Liver (tissue), 9 donors: Measurements from ENCODE around the gene ZDHHC6. TPM values are rescaled to one million over a fixed set of nuclear protein-coding genes. Genes with fewer than 3 reads are reported as not detected.

Source experiments
- DNase-seq: peaks from one replicate; pipeline ENCODE4 v3.0.0-alpha.2; 2017; ENCODE audit warnings: low spot score
- H3K27ac ChIP-seq, 2 donors: one replicate each; pipeline ENCODE4 v1.7.0; 2013; ENCODE audit warnings: inconsistent platforms in 2 of 2, low read length in 2 of 2, control low read depth in 1 of 2, low read depth in 1 of 2, mild to moderate bottlenecking in 1 of 2
- H3K27me3 ChIP-seq, 4 donors: one replicate each; pipeline versions ENCODE4 v1.6.1 to v1.7.0; 2013; ENCODE audit warnings: low read length in 3 of 4, inconsistent platforms in 1 of 4, mild to moderate bottlenecking in 1 of 4, moderate library complexity in 1 of 4; ENCODE audit not compliant: control insufficient read depth in 4 of 4, insufficient read depth in 4 of 4
- H3K36me3 ChIP-seq, 4 donors: one replicate each; pipeline versions ENCODE4 v1.6.1 to v1.7.0; 2013; ENCODE audit warnings: low read length in 3 of 4, mild to moderate bottlenecking in 3 of 4, low read depth in 1 of 4, moderate library complexity in 1 of 4; ENCODE audit not compliant: control insufficient read depth in 4 of 4, insufficient read depth in 3 of 4
- H3K4me1 ChIP-seq, 4 donors: one replicate each; pipeline versions ENCODE4 v1.6.1 to v1.7.0; 2013; ENCODE audit warnings: low read length in 3 of 4, mild to moderate bottlenecking in 3 of 4, moderate library complexity in 1 of 4; ENCODE audit not compliant: control insufficient read depth in 4 of 4, insufficient read depth in 4 of 4
- H3K4me3 ChIP-seq, 3 donors: one replicate each; pipeline versions ENCODE4 v1.6.1 to v1.7.0; 2013; ENCODE audit warnings: low read length in 3 of 3, control low read depth in 1 of 3, low read depth in 1 of 3, mild to moderate bottlenecking in 1 of 3
- H3K9ac ChIP-seq, 2 donors: one replicate each; pipeline ENCODE4 v1.7.0; 2013; ENCODE audit warnings: low read length in 2 of 2, mild to moderate bottlenecking in 2 of 2, moderate library complexity in 2 of 2, control low read depth in 1 of 2, low read depth in 1 of 2
- H3K9me3 ChIP-seq, 4 donors: one replicate each; pipeline versions ENCODE4 v1.6.1 to v1.7.0; 2013; ENCODE audit warnings: low read length in 3 of 4; ENCODE audit not compliant: control insufficient read depth in 4 of 4
- ATF3 ChIP-seq: IDR thresholded peaks from 2 replicates; pipeline ENCODE4 v1.6.1; 2016; ENCODE audit warnings: antibody characterized with exemption
- EGR1 ChIP-seq, 2 donors: IDR thresholded peaks; 2 replicates each; pipeline ENCODE4 v1.6.1; 2016 to 2018; ENCODE audit warnings: antibody characterized with exemption in 2 of 2, low read depth in 2 of 2
- FOXA1 ChIP-seq: IDR thresholded peaks from 2 replicates; pipeline ENCODE4 v1.6.1; 2016; ENCODE audit warnings: antibody characterized with exemption
- FOXA2 ChIP-seq: IDR thresholded peaks from 2 replicates; pipeline ENCODE4 v1.6.1; 2016; ENCODE audit warnings: antibody characterized with exemption
- GABPA ChIP-seq, 2 donors: IDR thresholded peaks in 1 of 2; conservative IDR thresholded peaks in 1 of 2; 2 replicates each; pipeline ENCODE4 v1.6.1; 2016; ENCODE audit warnings: antibody characterized with exemption in 2 of 2, mild to moderate bottlenecking in 1 of 2, moderate library complexity in 1 of 2
- HNF4A ChIP-seq, 2 donors: conservative IDR thresholded peaks; 2 replicates each; pipeline ENCODE4 v1.6.1; 2016; ENCODE audit warnings: antibody characterized with exemption in 2 of 2, mild to moderate bottlenecking in 2 of 2
- JUND ChIP-seq, 2 donors: IDR thresholded peaks; 2 replicates each; pipeline ENCODE4 v1.6.1; 2016; ENCODE audit warnings: antibody characterized with exemption in 2 of 2
- MAX ChIP-seq: IDR thresholded peaks from 2 replicates; pipeline ENCODE4 v1.6.1; 2016; ENCODE audit warnings: antibody characterized with exemption
- NR2F2 ChIP-seq: IDR thresholded peaks from 2 replicates; pipeline ENCODE4 v1.6.1; 2016; ENCODE audit warnings: antibody characterized with exemption
- REST ChIP-seq: IDR thresholded peaks from 2 replicates; pipeline ENCODE4 v1.6.1; 2016; ENCODE audit warnings: antibody characterized with exemption, mild to moderate bottlenecking
- RXRA ChIP-seq, 2 donors: IDR thresholded peaks; 2 replicates each; pipeline ENCODE4 v1.6.1; 2017 to 2018; ENCODE audit warnings: antibody characterized with exemption in 2 of 2, mild to moderate bottlenecking in 1 of 2
- SP1 ChIP-seq: IDR thresholded peaks from 2 replicates; pipeline ENCODE4 v1.6.1; 2018; ENCODE audit warnings: antibody characterized with exemption, mild to moderate bottlenecking
- TAF1 ChIP-seq: conservative IDR thresholded peaks from 2 replicates; pipeline ENCODE4 v1.6.1; 2016; ENCODE audit warnings: antibody characterized with exemption, mild to moderate bottlenecking
- YY1 ChIP-seq: IDR thresholded peaks from 2 replicates; pipeline ENCODE4 v1.6.1; 2016; ENCODE audit warnings: antibody characterized with exemption, mild to moderate bottlenecking
- ZBTB33 ChIP-seq: IDR thresholded peaks from 2 replicates; pipeline ENCODE4 v1.6.1; 2016; ENCODE audit warnings: antibody characterized with exemption
- WGBS: extraction: QIAGEN DNeasy Blood & Tissue Kit; methylation state at CpG from one replicate; pipeline ENCODE4 v1.1.7; 2013; 5-methylcytosine and 5-hydroxymethylcytosine counted together
- polyA plus RNA-seq, 2 donors: library from polyadenylated mRNA; stranded (reverse) in 1 of 2; unstranded in 1 of 2; fragments of 200-250 nt in 1 of 2; fragments of >200 nt in 1 of 2; fragmentation: Nextera tagmentation in 1 of 2; extraction: Ambion mirVana in 1 of 2; gene quantifications; one replicate each; pipeline versions ENCODE4 v1.2.1 to v1.2.3, GENCODE V29; 2013 to 2015
- total RNA-seq, 2 donors: library from RNA; depleted of rRNA; stranded (reverse); fragments of >200 nt; gene quantifications; one replicate each; pipeline ENCODE4 v1.2.3, GENCODE V29; 2014
- donor health status: healthy.
- donor health status: healthy.
- donor health status: healthy.
- donor health status: healthy.
- donor health status: healthy.

The ZDHHC6 gene
- total and polyA plus RNA-seq, 4 donors, result 13.2 to 19.4 (median 16.2) TPM

- TF ChIP-seq ZBTB33 (no peak), TAF1 (no peak), HNF4A (conservative IDR thresholded peaks at IDR 0.05) (no peak), NR2F2 (no peak)
These were observed 4.7 kb downstream of the ZDHHC6 start (continued) for GRCh38 chr10:112442063-112442462.

- 66% methylated on average over 1 of the region's 1 CpG for WGBS
- peaks cover 3 to 47% (median 31%) of the 10 kb centered on the region in 4 donors for H3K36me3 ChIP-seq
These were observed 5.2 kb downstream of the ZDHHC6 start for GRCh38 chr10:112441520-112441919.

More at GRCh38 chr10:112441520-112441919, 5.2 kb downstream of the ZDHHC6 start:
- H3K4me3 ChIP-seq, result no peak overlapping the region
- H3K9ac ChIP-seq, result no peak overlapping the region
- H3K27me3 ChIP-seq, result no peaks in the 10 kb centered on the region
- H3K27ac ChIP-seq, result no peak overlapping the region
- no peaks in the 10 kb centered on the region for H3K9me3 ChIP-seq
- no peak for DNase-seq
- H3K4me1 ChIP-seq, result peaks cover 0 to 12% (median 9%) of the 10 kb centered on the region in 4 donors
- TF ChIP-seq MAX (no peak), FOXA2 (no peak), SP1 (no peak), ZBTB33 (no peak), JUND (IDR thresholded peaks at IDR 0.05) (no peak), GABPA (IDR thresholded peaks at IDR 0.05 in 1 of 2, conservative IDR thresholded peaks at IDR 0.05 in 1 of 2) (no peak), RXRA (IDR thresholded peaks at IDR 0.05) (no peak), FOXA1 (no peak), EGR1 (IDR thresholded peaks at IDR 0.05; ENCODE audit: low read depth in 2 of 2) (no peak), REST (no peak), ATF3 (no peak), YY1 (no peak), TAF1 (no peak), HNF4A (conservative IDR thresholded peaks at IDR 0.05) (no peak)
